Smooth muscle cell (in vitro differentiated cells): Measurements from ENCODE around the gene DIAPH2. TPM values are rescaled to one million over a fixed set of nuclear protein-coding genes. Genes with fewer than 3 reads are reported as not detected.

Source experiments
- DNase-seq: peaks from one replicate; lab custom pipeline; 2025; ENCODE audit not compliant: unreplicated experiment; lab: John Stamatoyannopoulos, UW
- H2AFZ ChIP-seq: fragments of 200-600 bp; sonication (generic); 2 replicates; pipeline ENCODE4 v1.6.0; 2016; ENCODE audit warnings: antibody characterized with exemption, low read depth, mild to moderate bottlenecking
- H3F3A ChIP-seq: fragments of 200-600 bp; sonication (generic); 2 replicates; pipeline ENCODE4 v1.6.0; 2017; ENCODE audit warnings: antibody characterized with exemption, low read depth
- H3K27ac ChIP-seq: fragments of 200-600 bp; sonication (generic); 2 replicates; pipeline ENCODE4 v1.5.1; 2016; ENCODE audit warnings: low read depth, mild to moderate bottlenecking
- H3K27me3 ChIP-seq: fragments of 200-600 bp; sonication (generic); 2 replicates; pipeline ENCODE4 v1.6.1; 2016; ENCODE audit warnings: low read depth, mild to moderate bottlenecking
- H3K36me3 ChIP-seq: fragments of 200-600 bp; sonication (generic); 2 replicates; pipeline ENCODE4 v1.5.1; 2016; ENCODE audit warnings: low read depth
- H3K4me1 ChIP-seq: fragments of 200-600 bp; sonication (generic); 2 replicates; pipeline ENCODE4 v1.5.1; 2016; ENCODE audit warnings: low read depth
- H3K4me2 ChIP-seq: fragments of 200-600 bp; sonication (generic); 2 replicates; pipeline ENCODE4 v1.6.0; 2016; ENCODE audit warnings: mild to moderate bottlenecking
- H3K4me3 ChIP-seq: fragments of 200-600 bp; sonication (generic); 2 replicates; pipeline ENCODE4 v1.5.1; 2016; ENCODE audit warnings: mild to moderate bottlenecking
- H3K79me2 ChIP-seq: fragments of 200-600 bp; sonication (generic); 2 replicates; pipeline ENCODE4 v1.6.0; 2016; ENCODE audit warnings: low read depth, mild to moderate bottlenecking
- H3K9ac ChIP-seq: fragments of 200-600 bp; sonication (generic); 2 replicates; pipeline ENCODE4 v1.6.0; 2016; ENCODE audit warnings: low read depth
- H3K9me3 ChIP-seq: fragments of 200-600 bp; sonication (generic); replicated peaks from 2 replicates; pipeline ENCODE4 v1.5.1; 2016; ENCODE audit warnings: low read depth
- H4K20me1 ChIP-seq: fragments of 200-600 bp; sonication (generic); 2 replicates; pipeline ENCODE4 v1.6.0; 2016; ENCODE audit warnings: low read depth
- WGBS: methylation state at CpG from one replicate; pipeline ENCODE4 v1.1.7; 2016; ENCODE audit warnings: low lambda C conversion rate; 5-methylcytosine and 5-hydroxymethylcytosine counted together
- polyA plus RNA-seq: library from polyadenylated mRNA; unstranded; fragments of >200 nt; fragmentation: Nextera tagmentation; extraction: Ambion mirVana; gene quantifications from 2 replicates; pipeline ENCODE4 v1.2.1, GENCODE V29; 2016
- total RNA-seq: library from RNA; depleted of rRNA; stranded (reverse); fragments of >200 nt; gene quantifications from 2 replicates; pipeline ENCODE4 v1.2.3, GENCODE V29; 2014
- TF ChIP-seq, protein P1 (sequence below): fragments of 200-600 bp; sonication (generic); IDR thresholded peaks from 2 replicates; pipeline ENCODE4 v1.5.1; 2017; ENCODE audit warnings: borderline replicate concordance, mild to moderate bottlenecking, antibody characterized with exemption; ENCODE audit not compliant: insufficient read depth, poor library complexity, severe bottlenecking

Gene DIAPH2
- total and polyA plus RNA-seq, 2 experiments from 2014 or later = 12.8 to 19.9 TPM

DNA sequence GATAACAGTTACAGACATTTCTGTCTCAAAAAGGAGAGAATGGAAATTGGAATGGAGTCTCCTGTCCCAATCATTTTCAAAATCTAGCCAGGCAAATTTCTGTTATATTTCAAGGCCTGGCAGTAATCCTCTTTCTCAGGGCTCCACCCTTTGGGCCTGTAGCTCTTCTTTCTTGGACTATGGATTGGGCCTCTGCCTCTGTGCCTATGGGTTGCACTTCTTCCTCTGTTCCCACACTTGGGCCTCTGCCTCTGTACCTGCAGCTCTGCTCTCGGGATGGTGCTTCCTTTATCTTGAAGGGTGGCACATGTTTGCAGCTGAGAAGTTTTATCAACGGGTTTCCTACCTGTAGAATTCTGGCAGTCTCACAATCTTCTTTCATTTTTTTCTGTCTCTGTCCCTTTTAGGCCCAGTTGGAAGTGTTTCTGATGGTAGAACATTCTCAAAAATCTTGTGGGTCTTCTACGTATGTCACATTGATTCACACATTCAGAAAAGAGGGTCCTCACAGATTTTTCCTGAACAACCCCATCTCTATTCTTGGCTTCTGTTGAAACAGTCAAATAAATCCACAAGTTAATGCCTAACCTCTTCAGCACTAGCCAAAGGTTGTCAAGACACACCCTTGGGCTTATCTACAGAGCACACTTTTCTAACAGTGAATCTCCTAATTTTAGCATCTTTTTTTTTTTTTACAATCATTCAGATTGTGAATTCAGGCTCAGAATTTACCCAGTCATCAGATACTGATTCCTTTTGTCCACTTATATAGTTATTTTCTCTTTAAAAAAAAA, 918.0 kb downstream of the DIAPH2 start:
- Histone ChIP-seq H2AFZ (no peak overlapping the region), H3K4me3 (no peak overlapping the region), H3K27me3 (no peaks in the 10 kb centered on the region), H3K9ac (no peak overlapping the region), H3K27ac (no peak overlapping the region), H3K36me3 (no peaks in the 10 kb centered on the region), H4K20me1 (no peaks in the 10 kb centered on the region), H3F3A (no peaks in the 10 kb centered on the region), H3K4me1 (peaks cover 12% of the 10 kb centered on the region), H3K79me2 (no peaks in the 10 kb centered on the region), H3K4me2 (no peak overlapping the region), H3K9me3 (no peaks in the 10 kb centered on the region)
- DNase-seq = no peak
- TF ChIP-seq, protein P1, sequence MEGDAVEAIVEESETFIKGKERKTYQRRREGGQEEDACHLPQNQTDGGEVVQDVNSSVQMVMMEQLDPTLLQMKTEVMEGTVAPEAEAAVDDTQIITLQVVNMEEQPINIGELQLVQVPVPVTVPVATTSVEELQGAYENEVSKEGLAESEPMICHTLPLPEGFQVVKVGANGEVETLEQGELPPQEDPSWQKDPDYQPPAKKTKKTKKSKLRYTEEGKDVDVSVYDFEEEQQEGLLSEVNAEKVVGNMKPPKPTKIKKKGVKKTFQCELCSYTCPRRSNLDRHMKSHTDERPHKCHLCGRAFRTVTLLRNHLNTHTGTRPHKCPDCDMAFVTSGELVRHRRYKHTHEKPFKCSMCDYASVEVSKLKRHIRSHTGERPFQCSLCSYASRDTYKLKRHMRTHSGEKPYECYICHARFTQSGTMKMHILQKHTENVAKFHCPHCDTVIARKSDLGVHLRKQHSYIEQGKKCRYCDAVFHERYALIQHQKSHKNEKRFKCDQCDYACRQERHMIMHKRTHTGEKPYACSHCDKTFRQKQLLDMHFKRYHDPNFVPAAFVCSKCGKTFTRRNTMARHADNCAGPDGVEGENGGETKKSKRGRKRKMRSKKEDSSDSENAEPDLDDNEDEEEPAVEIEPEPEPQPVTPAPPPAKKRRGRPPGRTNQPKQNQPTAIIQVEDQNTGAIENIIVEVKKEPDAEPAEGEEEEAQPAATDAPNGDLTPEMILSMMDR = no peak
- WGBS = 97% methylated on average over 3 of the region's 3 CpGs

DNA sequence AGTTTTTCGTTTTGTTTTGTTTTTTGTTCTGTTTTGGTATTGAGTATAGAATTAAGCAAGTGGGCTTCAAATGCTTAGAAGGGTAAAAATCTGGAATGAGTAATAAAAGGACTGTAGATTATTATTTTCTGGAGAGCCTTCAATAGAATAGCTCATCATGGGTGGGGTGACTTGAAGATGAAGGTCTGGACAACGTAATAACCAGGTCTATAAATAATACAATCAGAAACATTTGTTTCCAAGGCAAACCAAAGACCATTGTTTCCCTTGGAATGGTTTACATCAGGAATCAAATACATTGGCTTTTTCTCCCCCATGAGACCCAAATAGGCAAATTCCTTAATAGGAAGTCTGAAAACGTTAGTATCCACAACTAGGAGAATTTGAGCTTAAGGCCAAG, 920.6 kb downstream of the DIAPH2 start:
- H3K27me3 ChIP-seq = no peaks in the 10 kb centered on the region
- H2AFZ ChIP-seq = no peak overlapping the region
- H3K27ac ChIP-seq = no peak overlapping the region
- H3K79me2 ChIP-seq = no peaks in the 10 kb centered on the region
- H4K20me1 ChIP-seq = no peaks in the 10 kb centered on the region
- 95% methylated on average over 3 of the region's 3 CpGs for WGBS
- H3F3A ChIP-seq = no peaks in the 10 kb centered on the region
- no peak for DNase-seq
- H3K4me3 ChIP-seq = no peak overlapping the region
- H3K4me1 ChIP-seq = peaks cover 3% of the 10 kb centered on the region
- TF ChIP-seq, protein P1 = no peak
- no peak overlapping the region for H3K9ac ChIP-seq
- no peaks in the 10 kb centered on the region for H3K36me3 ChIP-seq
- H3K9me3 ChIP-seq = no peaks in the 10 kb centered on the region
- H3K4me2 ChIP-seq = no peak overlapping the region

DNA sequence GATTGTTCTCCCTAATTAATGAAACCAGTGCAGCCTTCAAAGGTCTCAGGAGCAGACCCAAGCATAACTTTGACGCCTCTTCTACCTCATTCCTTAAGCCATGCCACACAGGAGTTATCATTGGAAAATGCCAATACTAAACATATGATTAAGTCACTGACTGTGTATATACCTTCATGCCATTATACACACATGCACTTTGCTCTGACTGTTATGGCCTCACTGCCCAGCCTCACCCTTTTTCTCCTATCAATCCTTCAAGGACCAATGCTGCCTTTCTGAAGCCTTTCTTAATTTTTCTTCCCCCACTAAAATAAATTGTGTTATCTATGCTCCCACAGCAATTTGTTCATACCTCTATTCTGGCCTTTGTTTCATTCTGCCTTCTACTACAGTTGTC, 924.7 kb downstream of the DIAPH2 start:
- H3K36me3 ChIP-seq = no peaks in the 10 kb centered on the region
- no peak overlapping the region for H3K9ac ChIP-seq
- no peaks in the 10 kb centered on the region for H3K27me3 ChIP-seq
- H3F3A ChIP-seq = no peaks in the 10 kb centered on the region
- no peak overlapping the region for H3K27ac ChIP-seq
- no peaks in the 10 kb centered on the region for H3K79me2 ChIP-seq
- TF ChIP-seq, protein P1 = no peak
- no peaks in the 10 kb centered on the region for H3K4me1 ChIP-seq
- no peak overlapping the region for H3K4me3 ChIP-seq
- DNase-seq = no peak
- no peak overlapping the region for H2AFZ ChIP-seq
- no peaks in the 10 kb centered on the region for H3K9me3 ChIP-seq
- H4K20me1 ChIP-seq = no peaks in the 10 kb centered on the region
- whole genome bisulfite sequencing = 100% methylated on average over 1 of the region's 1 CpG
- H3K4me2 ChIP-seq = no peak overlapping the region

DNA sequence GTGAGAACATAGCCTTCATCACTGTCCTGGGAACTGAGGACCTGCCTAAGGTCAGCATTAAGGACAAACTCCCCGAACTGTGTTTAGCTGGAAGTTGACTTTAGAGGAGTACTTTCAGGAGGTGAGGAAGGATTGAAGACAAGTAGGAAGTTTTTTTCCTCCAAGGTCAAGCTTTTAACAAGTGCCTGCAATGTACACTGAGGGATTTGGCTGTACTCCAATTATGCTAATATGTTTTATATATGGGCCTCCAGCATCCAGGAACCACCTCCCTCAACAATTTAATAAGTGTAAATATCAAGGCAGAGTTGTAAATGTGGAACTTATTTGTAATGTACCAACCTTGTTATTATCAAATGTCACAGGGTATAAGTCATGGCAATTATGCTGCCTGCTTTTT, 925.3 kb downstream of the DIAPH2 start:
- TF ChIP-seq, protein P1 = no peak
- H3K27ac ChIP-seq = no peak overlapping the region
- no peaks in the 10 kb centered on the region for H3K36me3 ChIP-seq

More for the DNA sequence above, 925.3 kb downstream of the DIAPH2 start:
- Histone ChIP-seq H3K4me2 (no peak overlapping the region), H3K4me1 (no peaks in the 10 kb centered on the region), H3F3A (no peaks in the 10 kb centered on the region), H4K20me1 (no peaks in the 10 kb centered on the region), H3K9me3 (no peaks in the 10 kb centered on the region), H3K9ac (no peak overlapping the region), H3K27me3 (no peaks in the 10 kb centered on the region), H3K79me2 (no peaks in the 10 kb centered on the region), H3K4me3 (no peak overlapping the region), H2AFZ (no peak overlapping the region)
- WGBS = 86% methylated on average over 1 of the region's 1 CpG
- DNase-seq = no peak
